ENCODE measurements around the gene YOD1. TPM values are rescaled to one million over a fixed set of nuclear protein-coding genes. Genes with fewer than 3 reads are reported as not detected.

YOD1 gene
- total and polyA plus RNA-seq, 2 of the 13 experiments (the other 11 are each of a cell fraction or from before 2014, with no cell fraction given) = 3.4 to 9.1 TPM

GRCh38 chr1:207021876-207022596 lies 29.0 kb downstream of the YOD1 start (continued):
- TF ChIP-seq ZBTB26 (CRISPR knock-in tag; IDR thresholded peaks at IDR 0.05; ENCODE audit: borderline replicate concordance) (peak; percentile 19; the same call in 1 of the 2 replicates), ZNF687 (CRISPR knock-in tag; IDR thresholded peaks at IDR 0.05) (peak; percentile 23; the same call in 1 of the 2 replicates)

GRCh38 chr1:207021139-207021861 lies 29.7 kb downstream of the YOD1 start:
- BruUV-seq (replicated peaks) = no TSS peak
- in situ Hi-C loops (cut with HindIII; ENCODE audit: extremely low pct_ligation_motif_present, low pct_unique_long_range_greater_than_20kb) = no loop called here
- Histone ChIP-seq H3K9ac (ENCODE audit: insufficient read depth, low read depth, low read length) (peak overlapping the region; percentile 48), H3K4me1 (ENCODE audit: insufficient read depth, low read length) (peaks cover 77% of the 10 kb centered on the region), H3K4me2 (ENCODE audit: low read depth, low read length) (peak overlapping the region; percentile 54), H3K27me3 (ENCODE audit: control insufficient read depth in 1 of 2, insufficient read depth in 2 of 2, low read length in 2 of 2) (no peaks in the 10 kb centered on the region), H4K20me1 (ENCODE audit: insufficient read depth, low read length) (no peaks in the 10 kb centered on the region), H3K36me3 (replicated peaks in 1 of 2; ENCODE audit: control insufficient read depth in 1 of 2, insufficient read depth in 2 of 2, low read length in 2 of 2) (no peaks in the 10 kb centered on the region), H2AFZ (ENCODE audit: low read length) (no peak overlapping the region), H3K79me2 (ENCODE audit: insufficient read depth, low read length) (no peaks in the 10 kb centered on the region), H3K4me3 (replicated peaks in 1 of 3; ENCODE audit: insufficient read depth in 1 of 3, low read depth in 2 of 3, low read length in 3 of 3) (peak overlapping the region in 1 of 3 experiments; percentile 17; a peak in 1 of 6 replicates), H3K9me3 (ENCODE audit: low read length) (no peaks in the 10 kb centered on the region), H3K27ac (ENCODE audit: extremely low read length, insufficient read depth, low read length) (peak overlapping the region; percentile 56)
- ATAC-seq = peak; percentile 67
- intact Hi-C loops (cut with micrococcal nuclease; ENCODE audit: unreplicated experiment) = loop anchor here (1.0 kb wide), 2 partner anchors 12 to 39 kb away; no protein-coding TSS in a partner anchor
- CTCF ChIA-PET (ENCODE audit: low intra/inter-chr PET ratio, low total read pairs) = interaction anchor here (1.0 kb wide), 1 partner anchor 17 kb away, joined by 3 read pairs; no protein-coding TSS in a partner anchor
- peak; percentile 21 for FAIRE-seq
- peak; percentile 89 for DNase-seq (ENCODE audit: low spot score)
- 22% methylated on average over 8 of the region's 8 CpGs for WGBS (ENCODE audit: low lambda C conversion rate)
- POLR2A ChIA-PET = interaction anchor here (2.7 to 3.8 kb wide), 3 partner anchors 10 to 33 kb away, joined by 11 to 22 read pairs (median 11); partner anchors contain the start of genes C1orf116 and PFKFB2
- TF ChIP-seq ZNF335 (CRISPR knock-in tag; IDR thresholded peaks at IDR 0.05) (0 out of 2 replicates have a peak, but pooled peaks have one; percentile 17), MAX (IDR thresholded peaks at IDR 0.05) (peak; percentile 47; the same call in 1 of the 2 replicates), MAFK (conservative IDR thresholded peaks at IDR 0.05 in 1 of 2, IDR thresholded peaks at IDR 0.05 in 1 of 2; ENCODE audit: low read length in 2 of 2) (no peak), HOXA7 (CRISPR knock-in tag; IDR thresholded peaks at IDR 0.05) (no peak), GRHL1 (CRISPR knock-in tag; conservative IDR thresholded peaks at IDR 0.05) (no peak), NFYC (CRISPR knock-in tag; IDR thresholded peaks at IDR 0.05) (no peak), ZNF644 (CRISPR knock-in tag; IDR thresholded peaks at IDR 0.05; ENCODE audit: low read depth) (peak; percentile 68), SMC3 (IDR thresholded peaks at IDR 0.05; ENCODE audit: low read length) (0 out of 2 replicates have a peak, but pooled peaks have one; percentile 22), TGIF2 (CRISPR knock-in tag; IDR thresholded peaks at IDR 0.05) (peak; percentile 53; the same call in 1 of the 2 replicates)
